ENCODE measurements around the gene FASLG. TPM values are rescaled to one million over a fixed set of nuclear protein-coding genes. Genes with fewer than 3 reads are reported as not detected.
"Not testable (repeated sequence)": the region's sequence is repeated elsewhere in the genome, so short reads cannot be mapped to it uniquely, and the experiment has no call there.

Gene FASLG
- total RNA-seq, 4 donors from 2014 or later = 0.33 TPM; not detected in 3

DNA sequence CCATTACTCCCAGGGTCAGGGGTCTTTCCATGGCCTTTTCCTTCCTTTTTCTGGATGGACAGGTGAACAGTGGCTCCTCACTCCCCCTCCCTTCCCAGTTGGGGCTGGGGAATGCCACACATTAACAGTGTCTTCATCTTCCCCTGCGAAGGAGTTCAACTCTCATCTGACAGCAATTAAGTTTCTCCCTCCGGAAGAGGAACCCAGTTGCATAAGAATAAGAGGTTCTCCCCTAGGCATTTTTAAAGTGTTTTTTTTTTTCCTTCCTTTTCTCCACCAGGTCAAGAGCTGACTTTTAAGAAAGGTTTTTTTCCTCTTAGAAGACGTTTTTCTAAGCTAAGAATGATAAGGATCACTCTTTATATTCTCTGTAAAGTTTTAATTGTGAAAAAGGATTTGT, 42.3 kb upstream of the FASLG start:
- H3K27ac ChIP-seq (replicated peaks in 1 of 4) = no peak overlapping the region
- 61% methylated on average over 3 of the region's 3 CpGs for WGBS
- H3K4me3 ChIP-seq = no peak overlapping the region
- no peak for DNase-seq (ENCODE audit: extremely low spot score)
- no peaks in the 10 kb centered on the region for H3K27me3 ChIP-seq
- peaks cover 0 to 16% (median 8%) of the 10 kb centered on the region in 4 donors for H3K9me3 ChIP-seq
- H3K36me3 ChIP-seq = peaks cover 0 to under 1% (median 0%) of the 10 kb centered on the region in 4 donors
- intact Hi-C loops (cut with DNase I) = no loop called here
- TF ChIP-seq, protein P1, sequence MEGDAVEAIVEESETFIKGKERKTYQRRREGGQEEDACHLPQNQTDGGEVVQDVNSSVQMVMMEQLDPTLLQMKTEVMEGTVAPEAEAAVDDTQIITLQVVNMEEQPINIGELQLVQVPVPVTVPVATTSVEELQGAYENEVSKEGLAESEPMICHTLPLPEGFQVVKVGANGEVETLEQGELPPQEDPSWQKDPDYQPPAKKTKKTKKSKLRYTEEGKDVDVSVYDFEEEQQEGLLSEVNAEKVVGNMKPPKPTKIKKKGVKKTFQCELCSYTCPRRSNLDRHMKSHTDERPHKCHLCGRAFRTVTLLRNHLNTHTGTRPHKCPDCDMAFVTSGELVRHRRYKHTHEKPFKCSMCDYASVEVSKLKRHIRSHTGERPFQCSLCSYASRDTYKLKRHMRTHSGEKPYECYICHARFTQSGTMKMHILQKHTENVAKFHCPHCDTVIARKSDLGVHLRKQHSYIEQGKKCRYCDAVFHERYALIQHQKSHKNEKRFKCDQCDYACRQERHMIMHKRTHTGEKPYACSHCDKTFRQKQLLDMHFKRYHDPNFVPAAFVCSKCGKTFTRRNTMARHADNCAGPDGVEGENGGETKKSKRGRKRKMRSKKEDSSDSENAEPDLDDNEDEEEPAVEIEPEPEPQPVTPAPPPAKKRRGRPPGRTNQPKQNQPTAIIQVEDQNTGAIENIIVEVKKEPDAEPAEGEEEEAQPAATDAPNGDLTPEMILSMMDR (IDR thresholded peaks at IDR 0.05) = no peak
- TF ChIP-seq POLR2A (IDR thresholded peaks at IDR 0.05; ENCODE audit: low read depth) (no peak), EP300 (IDR thresholded peaks at IDR 0.05) (no peak), POLR2AphosphoS5 (IDR thresholded peaks at IDR 0.05) (no peak)
- H3K4me1 ChIP-seq = no peaks in the 10 kb centered on the region

DNA sequence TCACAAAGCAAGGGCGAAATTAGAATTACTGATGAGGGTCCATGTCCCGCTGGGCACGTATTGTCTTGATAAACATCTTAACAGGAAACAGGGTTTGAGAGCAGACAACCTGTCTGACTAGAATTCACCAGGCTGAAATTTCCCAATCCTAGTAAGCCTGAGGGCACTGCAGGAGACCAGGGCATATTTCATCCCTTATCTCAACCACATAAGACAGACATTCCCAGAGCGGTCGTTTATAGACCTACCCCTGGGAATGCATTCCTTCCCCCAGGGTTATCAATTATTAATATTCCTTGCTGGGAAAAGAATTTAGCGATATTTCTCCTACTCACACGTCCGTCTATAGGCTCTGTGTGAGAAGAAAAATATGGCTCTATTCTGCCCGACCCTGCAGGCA, 38.3 kb upstream of the FASLG start:
- H3K27me3 ChIP-seq; H3K4me3 ChIP-seq; intact Hi-C loops (cut with DNase I); H3K36me3 ChIP-seq; DNase-seq (ENCODE audit: extremely low spot score); H3K27ac ChIP-seq (replicated peaks in 1 of 4); H3K4me1 ChIP-seq: not testable (repeated sequence)
- 92% methylated on average over 9 of the region's 9 CpGs for WGBS
- peaks cover 0 to 16% (median 8%) of the 10 kb centered on the region in 4 donors for H3K9me3 ChIP-seq

DNA sequence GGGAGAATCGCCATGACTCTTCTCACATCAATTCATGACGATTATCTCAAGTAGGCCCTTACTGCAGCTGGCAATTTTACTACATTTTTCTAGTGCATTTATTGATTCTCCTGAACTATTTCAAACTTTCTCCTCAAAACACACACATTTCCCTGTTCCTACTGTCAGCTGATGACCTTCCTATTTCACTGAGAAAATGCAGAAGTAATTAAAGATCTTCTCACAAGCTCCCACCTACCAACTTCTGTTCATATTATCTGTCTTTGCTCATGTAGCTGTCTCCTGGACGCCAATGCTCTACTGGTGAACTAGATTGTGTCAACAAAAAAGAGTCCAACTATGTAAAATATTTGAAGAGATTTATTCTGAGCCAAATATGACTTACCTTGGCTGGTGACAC, 36.4 kb upstream of the FASLG start:
- Histone ChIP-seq H3K27me3 (no peaks in the 10 kb centered on the region), H3K36me3 (no peaks in the 10 kb centered on the region), H3K4me1 (no peaks in the 10 kb centered on the region), H3K27ac (replicated peaks in 1 of 4) (no peak overlapping the region), H3K9me3 (peaks cover 0 to 16% (median 8%) of the 10 kb centered on the region in 4 donors), H3K4me3 (no peak overlapping the region)
- intact Hi-C loops (cut with DNase I) = no loop called here
- 74% methylated on average over 3 of the region's 3 CpGs for WGBS
- TF ChIP-seq EP300 (IDR thresholded peaks at IDR 0.05) (no peak), POLR2A (IDR thresholded peaks at IDR 0.05; ENCODE audit: low read depth) (no peak), POLR2AphosphoS5 (IDR thresholded peaks at IDR 0.05) (no peak)
- TF ChIP-seq, protein P1 (IDR thresholded peaks at IDR 0.05) = no peak
- no peak for DNase-seq (ENCODE audit: extremely low spot score)

DNA sequence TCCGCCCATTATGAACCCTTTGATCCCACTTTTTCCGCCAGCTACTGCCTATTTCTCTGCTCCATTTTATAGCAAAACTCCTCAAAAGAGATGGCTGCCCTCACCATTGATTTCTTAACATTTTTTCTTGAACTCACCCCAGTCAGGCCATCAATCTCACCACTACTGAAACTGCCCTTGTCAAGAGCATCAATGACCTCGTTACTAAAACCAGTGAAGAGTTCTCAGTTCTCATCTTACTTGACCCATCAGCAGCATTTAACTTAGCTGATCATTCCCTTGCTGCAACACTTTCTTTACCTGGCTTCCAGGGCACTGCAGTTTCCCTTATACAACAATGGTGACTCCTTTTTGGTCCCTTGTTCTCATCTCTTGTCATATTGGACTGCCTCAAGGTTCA, 35.2 kb upstream of the FASLG start:
- TF ChIP-seq, protein P1 (IDR thresholded peaks at IDR 0.05) = no peak
- TF ChIP-seq POLR2A (IDR thresholded peaks at IDR 0.05; ENCODE audit: low read depth) = no peak
- no peak for TF ChIP-seq EP300 (IDR thresholded peaks at IDR 0.05)
- TF ChIP-seq POLR2AphosphoS5 (IDR thresholded peaks at IDR 0.05) = no peak
- DNase-seq (ENCODE audit: extremely low spot score) = no peak
- WGBS = 89% methylated on average over 3 of the region's 3 CpGs
- Histone ChIP-seq H3K4me3 (no peak overlapping the region), H3K27ac (replicated peaks in 1 of 4) (no peak overlapping the region), H3K27me3 (no peaks in the 10 kb centered on the region), H3K4me1 (no peaks in the 10 kb centered on the region), H3K9me3 (peaks cover 0 to 16% (median 8%) of the 10 kb centered on the region in 4 donors), H3K36me3 (no peaks in the 10 kb centered on the region)
- intact Hi-C loops (cut with DNase I) = no loop called here

DNA sequence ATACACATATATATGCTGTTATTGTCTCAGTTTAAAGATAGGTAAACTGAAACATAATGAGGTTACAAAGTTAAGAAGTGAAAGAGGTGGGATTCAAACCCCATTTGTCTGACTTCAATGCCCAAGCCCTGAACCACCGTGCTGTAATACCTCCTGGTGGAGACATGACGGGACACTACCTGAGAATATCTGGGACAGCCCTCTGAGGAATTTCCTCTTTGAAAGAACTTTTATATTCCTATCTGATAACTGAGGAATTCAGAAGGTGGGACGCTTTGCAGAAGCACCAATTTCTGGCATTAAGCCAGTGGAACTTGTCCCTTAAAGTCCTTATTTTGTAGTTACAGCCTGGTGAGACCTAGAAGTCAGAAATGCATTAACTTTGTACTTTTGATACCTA, 32.1 kb upstream of the FASLG start:
- intact Hi-C loops (cut with DNase I) = no loop called here
- H3K4me3 ChIP-seq = no peak overlapping the region
- peaks cover 0 to 3% (median 3%) of the 10 kb centered on the region in 4 donors for H3K9me3 ChIP-seq
- H3K4me1 ChIP-seq = no peaks in the 10 kb centered on the region
- H3K27ac ChIP-seq (replicated peaks in 1 of 4) = no peak overlapping the region
- DNase-seq (ENCODE audit: extremely low spot score) = no peak
- H3K27me3 ChIP-seq = no peaks in the 10 kb centered on the region
- TF ChIP-seq, protein P1 (IDR thresholded peaks at IDR 0.05) = no peak
- TF ChIP-seq EP300 (IDR thresholded peaks at IDR 0.05) (no peak), POLR2AphosphoS5 (IDR thresholded peaks at IDR 0.05) (no peak), POLR2A (IDR thresholded peaks at IDR 0.05; ENCODE audit: low read depth) (no peak)
- 54% methylated on average over 3 of the region's 3 CpGs for WGBS
- H3K36me3 ChIP-seq = no peaks in the 10 kb centered on the region
